C4-2B (cell line): ENCODE results near the gene COL7A1.

Experiments used
- H3K27ac ChIP-seq: fragments of 450-650 bp; 2 replicates; pipeline ENCODE4 v1.5.1; 2017
- CTCF ChIP-seq: fragments of 450-650 bp; conservative IDR thresholded peaks from 2 replicates; pipeline ENCODE4 v1.5.1; 2017; ENCODE audit warnings: mild to moderate bottlenecking
- ZFX ChIP-seq: fragments of 450-650 bp; IDR thresholded peaks from 2 replicates; pipeline ENCODE4 v1.6.1; 2017

The COL7A1 gene

DNA sequence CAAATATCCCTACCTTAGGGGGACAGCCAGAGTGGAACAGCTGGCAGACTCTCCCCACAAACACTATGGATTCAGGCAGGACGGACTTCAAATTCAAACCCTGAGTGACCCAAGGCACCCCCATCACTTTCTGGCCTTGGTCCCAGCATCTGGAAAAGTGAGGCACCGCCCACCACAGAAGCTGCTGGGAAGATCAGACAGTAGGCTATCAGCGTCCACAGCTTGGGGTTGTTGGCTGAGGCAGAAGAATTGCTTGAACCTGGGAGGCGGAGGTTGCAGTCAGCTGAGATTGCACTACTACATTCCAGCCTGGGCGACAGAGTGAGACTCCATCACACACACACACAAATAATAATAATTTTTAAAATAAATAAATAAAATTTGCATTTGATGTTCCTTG, 47.0 kb downstream of the COL7A1 start:
- no peak overlapping the region for H3K27ac ChIP-seq
- TF ChIP-seq CTCF: no peak
- TF ChIP-seq ZFX: no peak

- H3K27ac ChIP-seq: no peak overlapping the region
- TF ChIP-seq ZFX (no peak), CTCF (no peak)
These were observed 48.8 kb downstream of the COL7A1 start for GRCh38 chr3:48546203-48546829.

DNA sequence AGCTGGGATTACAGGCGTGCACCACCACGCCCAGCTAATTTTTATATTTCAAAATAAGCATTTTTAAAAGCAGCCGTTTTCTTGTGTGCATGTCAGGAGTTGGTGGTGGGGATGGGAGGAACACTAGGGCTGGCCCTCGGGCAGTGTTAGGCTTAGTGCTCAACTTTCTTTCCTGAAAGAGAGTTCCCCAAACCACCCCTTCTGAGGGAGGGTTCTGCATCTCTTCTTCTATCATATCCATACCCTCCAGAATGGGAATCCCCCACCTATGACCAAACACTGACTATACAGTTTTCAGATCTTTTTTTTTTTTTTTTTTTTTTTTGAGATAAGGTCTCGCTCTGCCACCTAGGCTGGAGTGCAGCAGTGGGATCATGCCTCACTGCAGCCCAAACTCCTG, 51.0 kb downstream of the COL7A1 start:
- TF ChIP-seq CTCF (no peak), ZFX (no peak)
- H3K27ac ChIP-seq: no peak overlapping the region; the same call in 1 of the 2 replicates

- TF ChIP-seq CTCF: no peak
- no peak for TF ChIP-seq ZFX
These were observed 51.8 kb downstream of the COL7A1 start for GRCh38 chr3:48543271-48543866.

DNA sequence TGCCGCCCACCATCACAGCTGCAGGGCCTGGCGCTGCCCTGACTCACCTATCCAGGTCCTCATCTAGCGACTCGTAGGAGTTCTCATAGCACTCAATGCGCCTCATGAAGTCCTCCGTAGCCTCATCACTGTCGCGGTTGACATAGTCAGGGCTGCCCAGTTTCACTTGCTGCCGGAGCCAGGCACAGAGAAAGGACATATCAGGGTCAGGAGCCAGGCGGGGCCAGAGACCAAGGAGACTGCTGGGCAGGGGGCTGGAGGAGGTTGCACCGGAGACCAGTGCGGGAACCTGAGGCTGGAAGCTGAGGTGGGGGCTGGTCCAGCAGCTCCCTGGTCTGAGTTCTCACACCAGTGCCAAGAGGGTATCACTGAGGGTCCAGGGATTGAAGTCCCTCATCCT, 56.7 kb downstream of the COL7A1 start:
- no peak overlapping the region for H3K27ac ChIP-seq
- TF ChIP-seq CTCF (no peak), ZFX (no peak)

More at GRCh38 chr3:48543271-48543866, 51.8 kb downstream of the COL7A1 start:
- peak overlapping the region; percentile 52 for H3K27ac ChIP-seq

DNA sequence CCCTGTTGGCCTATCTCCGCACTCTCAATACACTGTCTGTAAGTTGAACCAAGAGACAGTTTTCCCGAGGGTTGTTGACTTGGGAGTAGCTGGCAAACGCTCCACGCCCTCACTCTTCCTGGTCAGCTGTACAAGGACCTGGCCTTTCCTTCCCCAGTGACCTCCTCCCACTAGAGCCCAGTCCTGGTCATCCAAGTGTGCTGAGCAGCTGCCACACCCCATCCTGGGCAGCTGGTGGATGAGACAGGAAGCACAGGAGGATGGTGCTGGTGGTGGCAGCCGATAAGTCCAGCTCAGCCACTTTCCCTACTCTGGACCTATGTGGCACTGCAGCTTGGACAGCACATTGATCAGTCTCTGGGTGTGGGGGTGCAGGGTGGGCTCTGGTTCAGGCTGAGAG, 58.3 kb downstream of the COL7A1 start:
- TF ChIP-seq CTCF: no peak
- H3K27ac ChIP-seq: no peak overlapping the region

GRCh38 chr3:48536116-48536515, 59.0 kb downstream of the COL7A1 start:
- TF ChIP-seq CTCF (no peak), ZFX (no peak)
- no peak overlapping the region for H3K27ac ChIP-seq
